GM12872 (cell line): ENCODE results near the gene PDXK.

Source experiments
- TF ChIP-seq, protein P1 (sequence below): IDR thresholded peaks from 3 replicates; pipeline ENCODE4 v1.5.1; 2011; ENCODE audit warnings: low read depth, mild to moderate bottlenecking, low read length, moderate library complexity; ENCODE audit not compliant: insufficient read depth

The PDXK gene

DNA sequence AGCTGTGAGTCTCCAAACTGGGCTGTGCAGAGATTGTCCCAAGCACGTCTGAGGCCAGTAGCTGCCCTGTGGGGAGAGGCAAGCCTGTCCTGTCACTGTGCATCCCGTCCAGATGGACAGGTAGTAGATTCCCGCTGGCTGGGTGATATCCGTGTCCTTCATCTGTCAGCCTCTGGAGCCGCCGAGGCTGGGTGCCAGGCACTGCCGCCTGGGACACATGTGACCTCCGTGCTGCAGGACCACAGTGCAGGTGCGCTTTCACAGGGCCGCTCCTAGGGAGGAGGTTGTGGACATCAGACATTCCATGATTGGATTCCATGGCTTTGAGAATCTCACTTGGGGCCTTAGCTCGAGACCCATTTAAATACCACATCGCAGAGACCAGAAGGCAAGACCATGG is 4.7 kb downstream of the PDXK start:
- TF ChIP-seq, protein P1, sequence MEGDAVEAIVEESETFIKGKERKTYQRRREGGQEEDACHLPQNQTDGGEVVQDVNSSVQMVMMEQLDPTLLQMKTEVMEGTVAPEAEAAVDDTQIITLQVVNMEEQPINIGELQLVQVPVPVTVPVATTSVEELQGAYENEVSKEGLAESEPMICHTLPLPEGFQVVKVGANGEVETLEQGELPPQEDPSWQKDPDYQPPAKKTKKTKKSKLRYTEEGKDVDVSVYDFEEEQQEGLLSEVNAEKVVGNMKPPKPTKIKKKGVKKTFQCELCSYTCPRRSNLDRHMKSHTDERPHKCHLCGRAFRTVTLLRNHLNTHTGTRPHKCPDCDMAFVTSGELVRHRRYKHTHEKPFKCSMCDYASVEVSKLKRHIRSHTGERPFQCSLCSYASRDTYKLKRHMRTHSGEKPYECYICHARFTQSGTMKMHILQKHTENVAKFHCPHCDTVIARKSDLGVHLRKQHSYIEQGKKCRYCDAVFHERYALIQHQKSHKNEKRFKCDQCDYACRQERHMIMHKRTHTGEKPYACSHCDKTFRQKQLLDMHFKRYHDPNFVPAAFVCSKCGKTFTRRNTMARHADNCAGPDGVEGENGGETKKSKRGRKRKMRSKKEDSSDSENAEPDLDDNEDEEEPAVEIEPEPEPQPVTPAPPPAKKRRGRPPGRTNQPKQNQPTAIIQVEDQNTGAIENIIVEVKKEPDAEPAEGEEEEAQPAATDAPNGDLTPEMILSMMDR, result no peak

DNA sequence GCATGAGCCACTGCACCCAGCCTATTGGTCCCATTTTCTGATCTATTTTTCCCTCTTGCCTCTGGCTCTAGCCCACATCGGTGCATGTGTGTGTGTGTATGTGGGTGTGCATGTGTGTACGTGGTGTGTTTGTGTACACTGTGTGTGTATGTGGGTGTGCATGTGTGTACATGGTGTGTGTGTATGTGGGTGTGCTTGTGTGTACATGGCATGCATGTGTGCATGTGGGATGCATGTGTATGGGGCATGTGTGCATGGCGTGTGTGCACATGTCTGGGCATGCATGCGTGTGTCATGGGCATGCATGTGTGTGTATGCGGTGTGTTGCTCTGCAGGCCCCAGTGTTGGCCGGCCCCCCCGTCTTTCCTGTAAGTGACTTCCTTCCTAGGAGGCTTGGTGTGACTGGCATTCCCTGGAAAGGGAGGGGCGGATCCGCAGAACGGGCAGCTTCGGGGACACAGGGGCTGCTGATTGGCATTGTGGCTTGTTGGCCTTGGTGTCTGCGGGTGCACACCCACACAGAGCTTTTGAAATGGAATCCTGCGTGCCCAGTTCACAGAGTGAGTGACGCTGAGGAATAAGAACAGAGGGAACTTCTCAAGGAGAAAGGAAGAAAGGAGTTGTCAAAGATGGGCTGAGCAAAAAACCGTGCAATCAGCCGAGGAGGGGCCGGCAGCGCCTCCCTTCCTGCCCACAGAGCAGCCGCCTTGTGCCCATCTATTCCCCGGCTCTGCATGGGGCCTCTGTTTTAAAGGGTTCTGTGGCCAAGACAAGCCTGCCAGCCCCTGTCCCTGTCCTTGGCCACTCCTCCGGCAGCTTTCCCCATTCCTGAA is 8.0 kb downstream of the PDXK start:
- TF ChIP-seq, protein P1, result no peak

DNA sequence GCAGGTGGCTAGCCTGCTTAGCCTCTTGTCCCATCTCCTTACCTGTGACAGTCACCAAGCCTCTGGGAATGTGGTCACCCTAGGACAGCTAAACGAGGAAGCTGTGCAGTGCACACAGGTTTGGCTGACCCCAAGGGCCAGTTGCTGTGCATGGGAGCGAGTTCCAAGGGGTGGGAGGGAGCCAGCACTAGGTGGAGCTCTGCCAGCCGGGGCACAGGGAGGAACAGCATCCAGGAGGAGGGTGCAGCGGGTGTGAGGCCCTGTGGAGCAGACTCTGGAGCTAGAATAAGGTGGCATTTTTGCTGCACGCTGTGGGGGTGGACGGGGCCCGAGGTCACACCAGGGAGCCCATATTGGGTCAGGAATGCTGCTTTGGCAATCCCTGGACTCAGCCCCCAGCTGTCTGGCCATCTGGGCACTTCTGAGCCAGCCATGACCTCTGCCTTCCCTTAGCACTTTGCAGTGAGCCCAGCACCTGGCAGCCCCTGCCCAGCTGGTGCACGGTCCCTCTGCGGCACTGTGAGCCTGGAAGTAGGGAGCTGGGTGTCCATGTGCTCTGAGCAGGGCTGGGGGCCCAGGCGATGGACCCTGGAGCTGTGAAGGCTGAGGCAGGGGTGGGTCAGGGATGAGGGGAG is 8.7 kb downstream of the PDXK start:
- TF ChIP-seq, protein P1, result no peak

DNA sequence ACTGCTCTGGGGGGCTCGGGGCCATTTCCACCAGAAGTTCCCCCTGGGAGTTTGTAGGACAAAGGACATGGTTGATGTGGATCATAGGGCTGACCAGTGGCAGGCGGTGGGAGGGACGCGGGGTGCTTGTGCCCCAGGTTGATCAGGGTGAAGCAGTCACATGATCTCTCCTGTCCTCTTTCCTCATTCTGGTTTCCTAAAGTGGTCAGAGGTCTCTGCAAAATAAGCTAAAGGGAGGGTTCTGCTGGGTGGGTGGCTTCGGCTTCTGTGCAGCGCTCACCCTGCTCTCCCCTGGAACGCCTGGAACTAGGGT is 9.2 kb downstream of the PDXK start:
- TF ChIP-seq, protein P1, result no peak

DNA sequence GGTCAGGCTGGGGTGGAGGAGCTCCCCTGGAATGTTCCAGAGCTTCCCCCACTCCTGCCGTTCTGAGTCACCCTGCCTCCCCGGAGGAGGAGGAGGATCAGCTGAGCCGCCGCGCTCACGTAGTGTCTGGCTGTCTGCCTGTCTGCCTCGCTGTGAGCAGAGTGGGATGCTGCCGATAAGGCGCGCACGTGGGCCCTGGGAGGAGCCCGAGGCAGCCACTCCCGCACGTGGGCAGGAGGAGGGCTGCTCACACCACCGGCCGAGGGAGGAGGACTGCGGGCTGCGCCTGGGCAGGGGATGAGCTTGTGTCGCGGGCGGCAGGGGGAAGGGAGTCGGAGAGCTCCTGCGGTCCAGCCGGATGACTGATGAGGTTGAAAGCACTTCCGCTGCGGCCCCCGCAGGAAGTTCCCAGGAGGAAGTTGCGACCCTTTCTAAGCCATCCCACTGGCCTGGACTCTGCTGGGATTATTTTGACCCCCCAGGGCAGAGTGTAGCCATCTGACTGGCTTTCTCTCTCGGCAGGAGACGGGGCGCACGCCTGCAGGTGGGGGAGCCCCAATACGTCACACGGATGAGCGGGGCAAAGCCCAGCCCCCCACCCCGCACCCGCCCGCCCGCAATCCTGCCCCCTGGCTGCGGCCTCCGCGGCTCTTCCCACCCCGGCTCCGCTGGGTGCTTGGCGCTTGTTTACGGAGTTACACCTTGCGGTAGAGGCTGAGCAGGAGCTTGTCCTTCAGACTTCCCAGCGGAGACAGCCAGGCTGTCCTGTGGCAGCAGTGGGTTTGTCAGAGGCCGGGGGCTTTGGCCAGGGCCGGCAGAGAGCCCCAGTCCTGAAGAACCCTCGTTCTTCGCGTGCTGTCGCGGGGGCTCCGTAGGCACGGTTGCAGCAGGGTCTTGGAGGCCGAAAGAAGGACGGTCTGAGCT is 9.8 kb downstream of the PDXK start:
- TF ChIP-seq, protein P1, result no peak; the same call in 2 of the 3 replicates

DNA sequence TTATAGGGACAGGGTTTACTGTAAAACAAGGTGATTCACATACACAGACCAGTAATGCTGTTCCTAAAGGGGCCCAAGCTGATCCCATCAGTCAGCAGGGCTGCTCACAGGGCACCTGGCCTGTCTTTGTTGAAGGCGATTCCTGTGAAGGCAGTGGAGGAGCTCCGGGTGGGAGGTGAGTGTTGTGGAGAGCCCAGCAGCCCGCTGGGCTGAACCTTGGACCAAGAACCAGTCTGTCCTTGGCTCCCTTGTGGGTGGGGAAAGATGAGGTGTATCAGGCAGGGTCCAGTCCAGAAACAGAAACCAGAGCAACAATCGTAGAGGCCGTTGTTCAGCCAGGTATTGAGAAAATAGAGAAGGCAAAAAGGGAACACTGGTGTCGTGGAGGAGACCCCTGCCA is 12.5 kb downstream of the PDXK start:
- TF ChIP-seq, protein P1, result no peak
